ENCODE results near the gene KIF26B.

Gene KIF26B

GRCh38 chr1:245373131-245373530, 218.3 kb downstream of the KIF26B start:
- Histone ChIP-seq H3K36me3 (ENCODE audit: insufficient read depth, low read length) (no peaks in the 10 kb centered on the region), H3K9ac (ENCODE audit: low read length) (no peak overlapping the region), H3K27ac (ENCODE audit: low read depth, low read length) (no peak overlapping the region)

GRCh38 chr1:245375789-245376460, 221.1 kb downstream of the KIF26B start:
- H3K4me1 ChIP-seq (ENCODE audit: insufficient read depth, low read length), result no peaks in the 10 kb centered on the region

More at GRCh38 chr1:245373131-245373530, 218.3 kb downstream of the KIF26B start:
- no peaks in the 10 kb centered on the region for H3K9me3 ChIP-seq (ENCODE audit: low read length)
- no peaks in the 10 kb centered on the region for H3K27me3 ChIP-seq (ENCODE audit: control insufficient read depth in 1 of 2, insufficient read depth in 2 of 2, low read length in 2 of 2)
- H3K4me3 ChIP-seq (ENCODE audit: low read depth in 1 of 2, low read length in 2 of 2), result no peak overlapping the region
- H3K4me1 ChIP-seq (ENCODE audit: insufficient read depth, low read length), result no peaks in the 10 kb centered on the region

GRCh38 chr1:245377854-245378253, 223.1 kb downstream of the KIF26B start:
- Histone ChIP-seq H3K4me3 (ENCODE audit: low read depth in 1 of 2, low read length in 2 of 2) (no peak overlapping the region), H3K9ac (ENCODE audit: low read length) (no peak overlapping the region), H3K27ac (ENCODE audit: low read depth, low read length) (no peak overlapping the region), H3K36me3 (ENCODE audit: insufficient read depth, low read length) (no peaks in the 10 kb centered on the region), H3K9me3 (ENCODE audit: low read length) (no peaks in the 10 kb centered on the region), H3K27me3 (ENCODE audit: control insufficient read depth in 1 of 2, insufficient read depth in 2 of 2, low read length in 2 of 2) (no peaks in the 10 kb centered on the region), H3K4me1 (ENCODE audit: insufficient read depth, low read length) (no peaks in the 10 kb centered on the region)

More at GRCh38 chr1:245375789-245376460, 221.1 kb downstream of the KIF26B start:
- Histone ChIP-seq H3K9ac (ENCODE audit: low read length) (no peak overlapping the region), H3K27ac (ENCODE audit: low read depth, low read length) (no peak overlapping the region), H3K4me3 (ENCODE audit: low read depth in 1 of 2, low read length in 2 of 2) (no peak overlapping the region), H3K36me3 (ENCODE audit: insufficient read depth, low read length) (no peaks in the 10 kb centered on the region), H3K27me3 (ENCODE audit: control insufficient read depth in 1 of 2, insufficient read depth in 2 of 2, low read length in 2 of 2) (no peaks in the 10 kb centered on the region), H3K9me3 (ENCODE audit: low read length) (no peaks in the 10 kb centered on the region)

- Histone ChIP-seq H3K27ac (ENCODE audit: low read depth, low read length) (no peak overlapping the region), H3K4me1 (ENCODE audit: insufficient read depth, low read length) (no peaks in the 10 kb centered on the region), H3K9me3 (ENCODE audit: low read length) (no peaks in the 10 kb centered on the region), H3K9ac (ENCODE audit: low read length) (no peak overlapping the region), H3K27me3 (ENCODE audit: control insufficient read depth in 1 of 2, insufficient read depth in 2 of 2, low read length in 2 of 2) (no peaks in the 10 kb centered on the region), H3K36me3 (ENCODE audit: insufficient read depth, low read length) (no peaks in the 10 kb centered on the region), H3K4me3 (ENCODE audit: low read depth in 1 of 2, low read length in 2 of 2) (no peak overlapping the region)
Measured at GRCh38 chr1:245378311-245378722, 223.5 kb downstream of the KIF26B start.

GRCh38 chr1:245378745-245379144, 224.0 kb downstream of the KIF26B start:
- no peak overlapping the region for H3K9ac ChIP-seq (ENCODE audit: low read length)
- no peak overlapping the region for H3K27ac ChIP-seq (ENCODE audit: low read depth, low read length)
- no peak overlapping the region for H3K4me3 ChIP-seq (ENCODE audit: low read depth in 1 of 2, low read length in 2 of 2)
- no peaks in the 10 kb centered on the region for H3K4me1 ChIP-seq (ENCODE audit: insufficient read depth, low read length)
- no peaks in the 10 kb centered on the region for H3K36me3 ChIP-seq (ENCODE audit: insufficient read depth, low read length)
- no peaks in the 10 kb centered on the region for H3K9me3 ChIP-seq (ENCODE audit: low read length)
- no peaks in the 10 kb centered on the region for H3K27me3 ChIP-seq (ENCODE audit: control insufficient read depth in 1 of 2, insufficient read depth in 2 of 2, low read length in 2 of 2)

GRCh38 chr1:245380790-245381535, 226.2 kb downstream of the KIF26B start:
- Histone ChIP-seq H3K4me3 (ENCODE audit: low read depth in 1 of 2, low read length in 2 of 2) (no peak overlapping the region), H3K9ac (ENCODE audit: low read length) (no peak overlapping the region)

GRCh38 chr1:245382981-245383380, 228.2 kb downstream of the KIF26B start:
- H3K36me3 ChIP-seq (ENCODE audit: insufficient read depth, low read length), result no peaks in the 10 kb centered on the region
- H3K27ac ChIP-seq (ENCODE audit: low read depth, low read length), result no peak overlapping the region
- H3K9me3 ChIP-seq (ENCODE audit: low read length), result no peaks in the 10 kb centered on the region
- H3K4me1 ChIP-seq (ENCODE audit: insufficient read depth, low read length), result no peaks in the 10 kb centered on the region
- peaks cover 0 to 4% of the 10 kb centered on the region in 2 donors for H3K27me3 ChIP-seq (ENCODE audit: control insufficient read depth in 1 of 2, insufficient read depth in 2 of 2, low read length in 2 of 2)
- H3K4me3 ChIP-seq (ENCODE audit: low read depth in 1 of 2, low read length in 2 of 2), result no peak overlapping the region
- no peak overlapping the region for H3K9ac ChIP-seq (ENCODE audit: low read length)

More at GRCh38 chr1:245380790-245381535, 226.2 kb downstream of the KIF26B start:
- Histone ChIP-seq H3K27ac (ENCODE audit: low read depth, low read length) (no peak overlapping the region), H3K4me1 (ENCODE audit: insufficient read depth, low read length) (no peaks in the 10 kb centered on the region), H3K27me3 (ENCODE audit: control insufficient read depth in 1 of 2, insufficient read depth in 2 of 2, low read length in 2 of 2) (no peaks in the 10 kb centered on the region), H3K36me3 (ENCODE audit: insufficient read depth, low read length) (no peaks in the 10 kb centered on the region), H3K9me3 (ENCODE audit: low read length) (no peaks in the 10 kb centered on the region)

- Histone ChIP-seq H3K9ac (ENCODE audit: low read length) (no peak overlapping the region), H3K27me3 (ENCODE audit: control insufficient read depth in 1 of 2, insufficient read depth in 2 of 2, low read length in 2 of 2) (peaks cover 0 to 4% of the 10 kb centered on the region in 2 donors), H3K36me3 (ENCODE audit: insufficient read depth, low read length) (no peaks in the 10 kb centered on the region), H3K4me1 (ENCODE audit: insufficient read depth, low read length) (no peaks in the 10 kb centered on the region), H3K9me3 (ENCODE audit: low read length) (no peaks in the 10 kb centered on the region), H3K4me3 (ENCODE audit: low read depth in 1 of 2, low read length in 2 of 2) (no peak overlapping the region), H3K27ac (ENCODE audit: low read depth, low read length) (no peak overlapping the region)
Measured at GRCh38 chr1:245383396-245384330, 228.9 kb downstream of the KIF26B start.

GRCh38 chr1:245386297-245386971, 231.6 kb downstream of the KIF26B start:
- H3K36me3 ChIP-seq (ENCODE audit: insufficient read depth, low read length), result no peaks in the 10 kb centered on the region
- no peaks in the 10 kb centered on the region for H3K9me3 ChIP-seq (ENCODE audit: low read length)
- no peak overlapping the region for H3K9ac ChIP-seq (ENCODE audit: low read length)
- H3K27me3 ChIP-seq (ENCODE audit: control insufficient read depth in 1 of 2, insufficient read depth in 2 of 2, low read length in 2 of 2), result peaks cover 0 to 4% of the 10 kb centered on the region in 2 donors
- no peak overlapping the region for H3K4me3 ChIP-seq (ENCODE audit: low read depth in 1 of 2, low read length in 2 of 2)
- H3K4me1 ChIP-seq (ENCODE audit: insufficient read depth, low read length), result no peaks in the 10 kb centered on the region
- no peak overlapping the region for H3K27ac ChIP-seq (ENCODE audit: low read depth, low read length)

GRCh38 chr1:245388687-245389086, 233.9 kb downstream of the KIF26B start:
- Histone ChIP-seq H3K9me3 (ENCODE audit: low read length) (no peaks in the 10 kb centered on the region), H3K4me3 (ENCODE audit: low read depth in 1 of 2, low read length in 2 of 2) (no peak overlapping the region), H3K4me1 (ENCODE audit: insufficient read depth, low read length) (no peaks in the 10 kb centered on the region), H3K27me3 (ENCODE audit: control insufficient read depth in 1 of 2, insufficient read depth in 2 of 2, low read length in 2 of 2) (peaks cover 0 to 4% of the 10 kb centered on the region in 2 donors), H3K36me3 (ENCODE audit: insufficient read depth, low read length) (no peaks in the 10 kb centered on the region), H3K27ac (ENCODE audit: low read depth, low read length) (no peak overlapping the region), H3K9ac (ENCODE audit: low read length) (no peak overlapping the region)

Data from muscle layer of colon (tissue), 2 donors.